ENCODE results near the gene POLR3A. TPM values are rescaled to one million over a fixed set of nuclear protein-coding genes. Genes with fewer than 3 reads are reported as not detected.

Gene POLR3A
- total RNA-seq, 1 donor from 2014 or later: 19.5 TPM

GRCh38 chr10:77993620-77994019 is 35.7 kb downstream of the POLR3A start:
- TF ChIP-seq CTCF (IDR thresholded peaks at IDR 0.05): no peak
- H3K27me3 Mint-ChIP-seq (ENCODE audit: unreplicated experiment): no peaks in the 10 kb centered on the region
- no peak overlapping the region for H3K4me3 Mint-ChIP-seq (ENCODE audit: unreplicated experiment)
- no peaks in the 10 kb centered on the region for H3K9me3 Mint-ChIP-seq (ENCODE audit: unreplicated experiment)
- no peak overlapping the region for H3K27ac Mint-ChIP-seq (ENCODE audit: unreplicated experiment)
- no peaks in the 10 kb centered on the region for H3K4me1 Mint-ChIP-seq (ENCODE audit: unreplicated experiment)
- peaks cover 63% of the 10 kb centered on the region for H3K36me3 Mint-ChIP-seq (ENCODE audit: unreplicated experiment)
- DNase-seq (ENCODE audit: extremely low spot score, unreplicated experiment): no peak

GRCh38 chr10:77989081-77989724 is 40.1 kb downstream of the POLR3A start:
- no peaks in the 10 kb centered on the region for H3K4me1 Mint-ChIP-seq (ENCODE audit: unreplicated experiment)
- no peak overlapping the region for H3K27ac Mint-ChIP-seq (ENCODE audit: unreplicated experiment)
- no peak overlapping the region for H3K4me3 Mint-ChIP-seq (ENCODE audit: unreplicated experiment)
- no peak for TF ChIP-seq CTCF (IDR thresholded peaks at IDR 0.05)
- no peaks in the 10 kb centered on the region for H3K27me3 Mint-ChIP-seq (ENCODE audit: unreplicated experiment)
- peaks cover 61% of the 10 kb centered on the region for H3K36me3 Mint-ChIP-seq (ENCODE audit: unreplicated experiment)
- no peak for DNase-seq (ENCODE audit: extremely low spot score, unreplicated experiment)
- H3K9me3 Mint-ChIP-seq (ENCODE audit: unreplicated experiment): no peaks in the 10 kb centered on the region

- Mint-ChIP-seq H3K36me3 (ENCODE audit: unreplicated experiment) (peaks cover 60% of the 10 kb centered on the region), H3K27me3 (ENCODE audit: unreplicated experiment) (no peaks in the 10 kb centered on the region), H3K27ac (ENCODE audit: unreplicated experiment) (no peak overlapping the region), H3K4me3 (ENCODE audit: unreplicated experiment) (no peak overlapping the region), H3K9me3 (ENCODE audit: unreplicated experiment) (no peaks in the 10 kb centered on the region), H3K4me1 (ENCODE audit: unreplicated experiment) (no peaks in the 10 kb centered on the region)
- DNase-seq (ENCODE audit: extremely low spot score, unreplicated experiment): no peak
- no peak for TF ChIP-seq CTCF (IDR thresholded peaks at IDR 0.05)
Observed at GRCh38 chr10:77987671-77988255, 41.6 kb downstream of the POLR3A start.

- H3K36me3 Mint-ChIP-seq (ENCODE audit: unreplicated experiment): peaks cover 64% of the 10 kb centered on the region
- H3K9me3 Mint-ChIP-seq (ENCODE audit: unreplicated experiment): no peaks in the 10 kb centered on the region
- H3K27me3 Mint-ChIP-seq (ENCODE audit: unreplicated experiment): no peaks in the 10 kb centered on the region
- H3K27ac Mint-ChIP-seq (ENCODE audit: unreplicated experiment): no peak overlapping the region
- no peak overlapping the region for H3K4me3 Mint-ChIP-seq (ENCODE audit: unreplicated experiment)
- H3K4me1 Mint-ChIP-seq (ENCODE audit: unreplicated experiment): no peaks in the 10 kb centered on the region
- no peak for DNase-seq (ENCODE audit: extremely low spot score, unreplicated experiment)
- TF ChIP-seq CTCF (IDR thresholded peaks at IDR 0.05): no peak
Observed at GRCh38 chr10:77984986-77985385, 44.3 kb downstream of the POLR3A start.

GRCh38 chr10:77983384-77984341 is 45.7 kb downstream of the POLR3A start:
- H3K27me3 Mint-ChIP-seq (ENCODE audit: unreplicated experiment): no peaks in the 10 kb centered on the region
- H3K4me3 Mint-ChIP-seq (ENCODE audit: unreplicated experiment): no peak overlapping the region
- DNase-seq (ENCODE audit: extremely low spot score, unreplicated experiment): no peak

More at GRCh38 chr10:77983384-77984341, 45.7 kb downstream of the POLR3A start:
- Mint-ChIP-seq H3K36me3 (ENCODE audit: unreplicated experiment) (peaks cover 58% of the 10 kb centered on the region), H3K27ac (ENCODE audit: unreplicated experiment) (no peak overlapping the region), H3K9me3 (ENCODE audit: unreplicated experiment) (no peaks in the 10 kb centered on the region), H3K4me1 (ENCODE audit: unreplicated experiment) (no peaks in the 10 kb centered on the region)
- TF ChIP-seq CTCF (IDR thresholded peaks at IDR 0.05): no peak
